IMR-90 (cell line): Measurements from ENCODE around the gene ZFYVE28. TPM values are rescaled to one million over a fixed set of nuclear protein-coding genes. Genes with fewer than 3 reads are reported as not detected.

ENCODE experiments used
- ATAC-seq: fragments of 200-7000 bp; cut with Tn5 transposase; 2 replicates; pipeline ENCODE4 v1.9.1; 2020; ENCODE audit warnings: low read depth, mild to moderate bottlenecking, moderate library complexity
- BruUV-seq: library from RNA; stranded (reverse); fragments of 400-500 nt; replicated peaks from 2 replicates; lab custom pipeline; 2021; lab: Mats Ljungman, UMichigan
- CTCF ChIA-PET: fragments of 300-600 bp; formaldehyde crosslinking; extraction: SDS; loops from one replicate; lab custom pipeline; 2021; ENCODE audit warnings: antibody characterized with exemption; lab: Yijun Ruan, JAX
- POLR2A ChIA-PET: fragments of 300-600 bp; sonication (Branson Sonifier 250); formaldehyde crosslinking; loops from one replicate; lab custom pipeline; 2022; ENCODE audit warnings: antibody characterized with exemption; ENCODE audit not compliant: unreplicated experiment; lab: Charles Lee
- DNase-seq: peaks from one replicate; pipeline ENCODE4 v3.0.0; 2013
- H2AFZ ChIP-seq: replicated peaks from 2 replicates; pipeline ENCODE3; 2013; ENCODE audit warnings: low read length, mild to moderate bottlenecking; ENCODE audit not compliant: poor library complexity
- H2AK5ac ChIP-seq: 2 replicates; pipeline ENCODE4 v1.6.1; 2013; ENCODE audit warnings: low read depth, low read length, inconsistent platforms
- H2AK9ac ChIP-seq: replicated peaks from 2 replicates; pipeline ENCODE3; 2013; ENCODE audit warnings: mild to moderate bottlenecking, low read depth, low read length, moderate library complexity; ENCODE audit not compliant: poor library complexity
- H2BK120ac ChIP-seq: 2 replicates; pipeline ENCODE4 v1.6.1; 2013; ENCODE audit warnings: low read depth, low read length, inconsistent platforms
- H2BK15ac ChIP-seq: 3 replicates; pipeline ENCODE4 v1.6.1; 2013; ENCODE audit warnings: low read depth, low read length, inconsistent platforms
- H2BK20ac ChIP-seq: 2 replicates; pipeline ENCODE4 v1.6.1; 2013; ENCODE audit warnings: low read depth, mild to moderate bottlenecking, inconsistent platforms, low read length, moderate library complexity
- H2BK5ac ChIP-seq: 2 replicates; pipeline ENCODE4 v1.6.1; 2013; ENCODE audit warnings: mild to moderate bottlenecking, low read depth, low read length, inconsistent platforms; ENCODE audit not compliant: poor library complexity, severe bottlenecking
- H3K14ac ChIP-seq: replicated peaks from 2 replicates; pipeline ENCODE4 v1.6.1; 2013; ENCODE audit warnings: low read depth, low read length, inconsistent platforms
- H3K18ac ChIP-seq: 2 replicates; pipeline ENCODE4 v1.6.1; 2013; ENCODE audit warnings: low read depth, low read length, control low read depth
- H3K23ac ChIP-seq: 2 replicates; pipeline ENCODE4 v1.6.1; 2013; ENCODE audit warnings: low read depth, low read length, inconsistent platforms
- H3K27ac ChIP-seq: 2 replicates; pipeline ENCODE4 v1.5.1; 2013; ENCODE audit warnings: mild to moderate bottlenecking, control low read depth, low read length; ENCODE audit not compliant: insufficient read depth
- H3K27me3 ChIP-seq: 2 replicates; pipeline ENCODE4 v1.6.1; 2013; ENCODE audit warnings: low read length; ENCODE audit not compliant: control insufficient read depth, insufficient read depth
- H3K36me3 ChIP-seq: 2 replicates; pipeline ENCODE4 v1.6.1; 2013; ENCODE audit warnings: low read length, mixed read lengths; ENCODE audit not compliant: control insufficient read depth, insufficient read depth
- H3K4ac ChIP-seq: 2 replicates; pipeline ENCODE4 v1.6.1; 2013; ENCODE audit warnings: low read depth, low read length, inconsistent platforms
- H3K4me1 ChIP-seq: 2 replicates; pipeline ENCODE4 v1.6.1; 2013; ENCODE audit warnings: low read length, mixed read lengths; ENCODE audit not compliant: control insufficient read depth, insufficient read depth
- H3K4me2 ChIP-seq: 2 replicates; pipeline ENCODE4 v1.6.1; 2013; ENCODE audit warnings: low read depth, mild to moderate bottlenecking, control low read depth, low read length, moderate library complexity
- H3K4me3 ChIP-seq: 2 replicates; pipeline ENCODE4 v1.5.1; 2013; ENCODE audit warnings: low read depth, mild to moderate bottlenecking, control low read depth, low read length, moderate library complexity; ENCODE audit not compliant: insufficient read depth
- H3K56ac ChIP-seq: 2 replicates; pipeline ENCODE4 v1.6.1; 2013; ENCODE audit warnings: low read length, inconsistent platforms; ENCODE audit not compliant: insufficient read depth; ENCODE audit errors: extremely low read depth
- H3K79me1 ChIP-seq, 2 experiments: 2 replicates each; pipeline ENCODE4 v1.6.1; 2013; ENCODE audit warnings: low read length in 2 of 2, inconsistent platforms in 1 of 2, low read depth in 1 of 2
- H3K9ac ChIP-seq: 2 replicates; pipeline ENCODE4 v1.6.1; 2013; ENCODE audit warnings: low read depth, low read length, control low read depth
- H3K9me1 ChIP-seq: 2 replicates; pipeline ENCODE4 v1.6.1; 2013; ENCODE audit warnings: low read length, inconsistent platforms; ENCODE audit not compliant: insufficient read depth
- H3K9me3 ChIP-seq: 2 replicates; pipeline ENCODE4 v1.6.1; 2013; ENCODE audit warnings: low read length; ENCODE audit not compliant: control insufficient read depth, insufficient read depth
- H4K20me1 ChIP-seq: 2 replicates; pipeline ENCODE4 v1.6.1; 2013; ENCODE audit warnings: low read length, inconsistent platforms; ENCODE audit not compliant: insufficient read depth
- H4K5ac ChIP-seq: 2 replicates; pipeline ENCODE4 v1.6.1; 2013; ENCODE audit warnings: mild to moderate bottlenecking, low read depth, low read length, control low read depth
- H4K8ac ChIP-seq, 2 experiments: 2 replicates each; pipeline ENCODE4 v1.6.1; 2013; ENCODE audit warnings: low read depth in 2 of 2, low read length in 2 of 2, control low read depth in 1 of 2, inconsistent platforms in 1 of 2
- H4K91ac ChIP-seq: 2 replicates; pipeline ENCODE4 v1.6.1; 2013; ENCODE audit warnings: low read depth, low read length, inconsistent platforms; ENCODE audit not compliant: insufficient read depth
- MAZ ChIP-seq: IDR thresholded peaks from 2 replicates; pipeline ENCODE4 v1.6.1; 2012; ENCODE audit warnings: low read depth, mild to moderate bottlenecking, low read length, improper control_type of control experiment, moderate library complexity, borderline replicate concordance
- MXI1 ChIP-seq: IDR thresholded peaks from 2 replicates; pipeline ENCODE4 v1.6.1; 2012; ENCODE audit warnings: low read depth, mild to moderate bottlenecking, low read length, moderate library complexity, borderline replicate concordance
- POLR2A ChIP-seq: IDR thresholded peaks from 2 replicates; pipeline ENCODE4 v1.6.1; 2012; ENCODE audit warnings: mild to moderate bottlenecking, low read depth, low read length
- RCOR1 ChIP-seq: IDR thresholded peaks from 2 replicates; pipeline ENCODE4 v1.6.1; 2012; ENCODE audit warnings: mild to moderate bottlenecking, low read length, improper control_type of control experiment; ENCODE audit not compliant: insufficient replicate concordance
- WGBS, 2 experiments: methylation state at CpG; one replicate each; pipeline versions ENCODE4 v1.1.5 to v1.1.7; 2013; ENCODE audit warnings: missing lambda C conversion rate in 2 of 2; ENCODE audit not compliant: insufficient read length in 1 of 2; ENCODE audit errors: extremely low coverage in 2 of 2; 5-methylcytosine and 5-hydroxymethylcytosine counted together
- dilution Hi-C: fragments of 300-500 bp; cut with HindIII; formaldehyde crosslinking; loops from one replicate; pipeline ENCODE4 v1.14.3; 2018; ENCODE audit warnings: low sequenced_read_pairs; ENCODE audit not compliant: unreplicated experiment
- in situ Hi-C: fragments of 300-500 bp; cut with MboI; formaldehyde crosslinking; loops from 3 replicates; pipeline ENCODE4 v1.14.3; 2019; ENCODE audit warnings: low sequenced_read_pairs, inconsistent platforms, mixed read lengths
- intact Hi-C: fragments of 100-400 bp; cut with micrococcal nuclease; formaldehyde crosslinking; loops from 2 replicates; pipeline ENCODE4 v1.10.0; 2022
- polyA plus RNA-seq, 3 experiments: library from polyadenylated mRNA; depleted of rRNA; stranded (reverse); fragments of >200 nt; gene quantifications; 2 replicates each; pipeline ENCODE4 v1.2.3, GENCODE V29; 2012; ENCODE audit warnings: low replicate concordance in 1 of 3
- total RNA-seq: library from RNA; depleted of rRNA; stranded (reverse); fragments of >200 nt; gene quantifications from 2 replicates; pipeline ENCODE4 v1.2.3, GENCODE V29; 2012
- TF ChIP-seq, protein P1 (sequence below): conservative IDR thresholded peaks from 2 replicates; pipeline ENCODE4 v1.5.1; 2012; ENCODE audit warnings: mild to moderate bottlenecking, low read depth, low read length, improper control_type of control experiment
- TF ChIP-seq, protein P2 (sequence below): fragments of 150-350 bp; IDR thresholded peaks from 2 replicates; pipeline ENCODE4 v1.6.1; 2016; ENCODE audit warnings: low read depth, mild to moderate bottlenecking, low read length, moderate library complexity, borderline replicate concordance

The ZFYVE28 gene
- total and polyA plus RNA-seq, 2 of the 4 experiments (the other 2 are of a cell fraction): 0.36 to 1.2 TPM

DNA sequence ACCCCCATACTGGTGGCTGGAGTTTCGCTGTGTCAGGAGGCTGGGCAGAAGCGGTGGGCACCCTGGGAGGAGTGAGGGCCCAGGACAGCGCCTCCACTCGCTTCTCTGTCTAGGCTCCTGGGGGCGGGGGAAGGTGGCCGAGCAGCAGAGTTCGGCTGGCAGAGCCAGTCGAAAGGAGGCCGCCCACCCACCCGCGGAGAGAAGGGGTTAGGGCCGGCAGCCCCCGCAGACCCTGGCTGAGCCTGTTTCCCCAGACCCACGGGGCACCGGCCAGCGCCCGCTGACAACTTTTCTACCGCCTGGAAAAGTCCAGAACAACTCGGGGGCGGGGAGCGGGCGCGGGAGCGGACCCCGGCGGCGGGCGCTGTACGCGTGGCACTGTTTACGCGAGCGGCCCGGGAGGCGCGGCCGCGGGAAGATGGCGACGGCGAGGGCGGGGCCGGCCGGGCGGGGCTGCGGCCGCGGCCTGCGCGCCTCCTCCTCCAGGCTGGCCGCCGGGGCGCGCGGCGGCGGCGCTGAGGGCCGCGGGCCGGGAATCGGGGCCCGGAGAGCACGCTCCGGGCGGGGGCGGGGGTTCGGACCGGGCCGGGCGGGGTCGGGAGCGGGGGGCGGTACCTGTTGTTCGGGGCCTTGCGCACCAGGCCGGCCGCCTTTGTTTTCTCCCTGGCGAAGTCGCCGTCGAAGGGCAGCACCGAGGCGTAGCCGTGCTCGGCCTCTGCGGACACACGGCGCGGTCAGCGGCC lies 157.2 kb downstream of the ZFYVE28 start:
- BruUV-seq: no TSS peak
- H3K56ac ChIP-seq: peak overlapping the region; percentile 38; the same call in 1 of the 2 replicates
- intact Hi-C loops: loop anchor here (5.0 to 10.0 kb wide), 3 partner anchors 91 to 206 kb away; partner anchors contain the start of genes CFAP99, RNF4 and ZFYVE28
- H4K5ac ChIP-seq: peak overlapping the region; percentile 76
- peaks cover 8% of the 10 kb centered on the region; the same call in 1 of the 2 replicates for H3K4me1 ChIP-seq
- H2AK5ac ChIP-seq: peak overlapping the region; percentile 54
- ChIA-PET CTCF (no interaction called here), POLR2A (no interaction called here)
- H4K91ac ChIP-seq: peak overlapping the region; percentile 56
- H3K18ac ChIP-seq: peak overlapping the region; percentile 42; the same call in 1 of the 2 replicates
- H3K9ac ChIP-seq: peak overlapping the region; percentile 87
- 2% methylated on average over 38 of the region's 91 CpGs; no CpG with 5 or more reads in 1 of the 2 experiments for WGBS, 2 experiments
- H4K8ac ChIP-seq: peak overlapping the region; percentile 65 to 75
- no peak overlapping the region for H2BK15ac ChIP-seq
- peak overlapping the region; percentile 29; the same call in 1 of the 2 replicates for H3K23ac ChIP-seq
- peak overlapping the region; percentile 89 for H3K27ac ChIP-seq
- peak overlapping the region; percentile 99 for H2AK9ac ChIP-seq
- ATAC-seq (peak; percentile 47), DNase-seq (peak; percentile 34)
- peak; percentile 90 for TF ChIP-seq MXI1
- TF ChIP-seq, protein P1, sequence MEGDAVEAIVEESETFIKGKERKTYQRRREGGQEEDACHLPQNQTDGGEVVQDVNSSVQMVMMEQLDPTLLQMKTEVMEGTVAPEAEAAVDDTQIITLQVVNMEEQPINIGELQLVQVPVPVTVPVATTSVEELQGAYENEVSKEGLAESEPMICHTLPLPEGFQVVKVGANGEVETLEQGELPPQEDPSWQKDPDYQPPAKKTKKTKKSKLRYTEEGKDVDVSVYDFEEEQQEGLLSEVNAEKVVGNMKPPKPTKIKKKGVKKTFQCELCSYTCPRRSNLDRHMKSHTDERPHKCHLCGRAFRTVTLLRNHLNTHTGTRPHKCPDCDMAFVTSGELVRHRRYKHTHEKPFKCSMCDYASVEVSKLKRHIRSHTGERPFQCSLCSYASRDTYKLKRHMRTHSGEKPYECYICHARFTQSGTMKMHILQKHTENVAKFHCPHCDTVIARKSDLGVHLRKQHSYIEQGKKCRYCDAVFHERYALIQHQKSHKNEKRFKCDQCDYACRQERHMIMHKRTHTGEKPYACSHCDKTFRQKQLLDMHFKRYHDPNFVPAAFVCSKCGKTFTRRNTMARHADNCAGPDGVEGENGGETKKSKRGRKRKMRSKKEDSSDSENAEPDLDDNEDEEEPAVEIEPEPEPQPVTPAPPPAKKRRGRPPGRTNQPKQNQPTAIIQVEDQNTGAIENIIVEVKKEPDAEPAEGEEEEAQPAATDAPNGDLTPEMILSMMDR: no peak
- peak; percentile 76; the same call in 1 of the 2 replicates for TF ChIP-seq MAZ
- TF ChIP-seq, protein P2, sequence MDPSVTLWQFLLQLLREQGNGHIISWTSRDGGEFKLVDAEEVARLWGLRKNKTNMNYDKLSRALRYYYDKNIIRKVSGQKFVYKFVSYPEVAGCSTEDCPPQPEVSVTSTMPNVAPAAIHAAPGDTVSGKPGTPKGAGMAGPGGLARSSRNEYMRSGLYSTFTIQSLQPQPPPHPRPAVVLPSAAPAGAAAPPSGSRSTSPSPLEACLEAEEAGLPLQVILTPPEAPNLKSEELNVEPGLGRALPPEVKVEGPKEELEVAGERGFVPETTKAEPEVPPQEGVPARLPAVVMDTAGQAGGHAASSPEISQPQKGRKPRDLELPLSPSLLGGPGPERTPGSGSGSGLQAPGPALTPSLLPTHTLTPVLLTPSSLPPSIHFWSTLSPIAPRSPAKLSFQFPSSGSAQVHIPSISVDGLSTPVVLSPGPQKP: no peak
- TF ChIP-seq POLR2A: peak; percentile 12; the same call in 1 of the 2 replicates
- no peak for TF ChIP-seq RCOR1
- in situ Hi-C loops: no loop called here
- H2AFZ ChIP-seq: peak overlapping the region; percentile 92
- H3K27me3 ChIP-seq: no peaks in the 10 kb centered on the region
- peaks cover 26% of the 10 kb centered on the region; the same call in 1 of the 2 replicates for H3K36me3 ChIP-seq
- peak overlapping the region; percentile 83 for H3K4me2 ChIP-seq
- dilution Hi-C loops: no loop called here
- peak overlapping the region; percentile 26; the same call in 1 of the 2 replicates for H2BK120ac ChIP-seq
- peak overlapping the region; percentile 97 for H3K4me3 ChIP-seq
- peaks cover 37% of the 10 kb centered on the region for H4K20me1 ChIP-seq
- H3K9me3 ChIP-seq: no peaks in the 10 kb centered on the region
- no peak overlapping the region for H2BK20ac ChIP-seq
- peaks cover 28 to 44% of the 10 kb centered on the region in 2 experiments for H3K79me1 ChIP-seq
- peak overlapping the region; percentile 85 for H3K4ac ChIP-seq
- peak overlapping the region; percentile 71 for H2BK5ac ChIP-seq
- H3K14ac ChIP-seq: peak overlapping the region; percentile 85
- H3K9me1 ChIP-seq: peaks cover 4% of the 10 kb centered on the region; the same call in 1 of the 2 replicates
